Measurements from ENCODE around the gene TMIGD3. TPM values are rescaled to one million over a fixed set of nuclear protein-coding genes. Genes with fewer than 3 reads are reported as not detected.

TMIGD3 gene
- total RNA-seq, 1 experiment from 2014 or later = not detected

DNA sequence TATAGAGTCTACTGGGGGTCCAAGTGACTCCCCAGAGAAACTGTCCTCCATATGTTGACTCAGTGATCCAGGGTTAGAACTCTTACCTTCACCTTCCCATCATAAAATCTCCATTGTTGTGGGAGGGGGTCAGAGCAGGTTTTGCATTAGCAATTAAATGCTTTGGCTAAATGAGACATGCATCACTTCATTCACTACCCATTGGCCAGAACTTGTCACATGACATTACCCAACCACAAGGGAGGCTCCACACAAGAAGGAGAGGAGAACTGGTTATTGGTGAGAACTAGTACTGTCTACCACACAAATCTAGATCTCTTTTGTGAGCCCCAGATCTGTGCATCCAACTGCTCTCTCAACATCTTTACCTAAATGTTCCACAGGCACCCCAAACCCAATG, 33.9 kb downstream of the TMIGD3 start (continued):
- TF ChIP-seq, protein P1, sequence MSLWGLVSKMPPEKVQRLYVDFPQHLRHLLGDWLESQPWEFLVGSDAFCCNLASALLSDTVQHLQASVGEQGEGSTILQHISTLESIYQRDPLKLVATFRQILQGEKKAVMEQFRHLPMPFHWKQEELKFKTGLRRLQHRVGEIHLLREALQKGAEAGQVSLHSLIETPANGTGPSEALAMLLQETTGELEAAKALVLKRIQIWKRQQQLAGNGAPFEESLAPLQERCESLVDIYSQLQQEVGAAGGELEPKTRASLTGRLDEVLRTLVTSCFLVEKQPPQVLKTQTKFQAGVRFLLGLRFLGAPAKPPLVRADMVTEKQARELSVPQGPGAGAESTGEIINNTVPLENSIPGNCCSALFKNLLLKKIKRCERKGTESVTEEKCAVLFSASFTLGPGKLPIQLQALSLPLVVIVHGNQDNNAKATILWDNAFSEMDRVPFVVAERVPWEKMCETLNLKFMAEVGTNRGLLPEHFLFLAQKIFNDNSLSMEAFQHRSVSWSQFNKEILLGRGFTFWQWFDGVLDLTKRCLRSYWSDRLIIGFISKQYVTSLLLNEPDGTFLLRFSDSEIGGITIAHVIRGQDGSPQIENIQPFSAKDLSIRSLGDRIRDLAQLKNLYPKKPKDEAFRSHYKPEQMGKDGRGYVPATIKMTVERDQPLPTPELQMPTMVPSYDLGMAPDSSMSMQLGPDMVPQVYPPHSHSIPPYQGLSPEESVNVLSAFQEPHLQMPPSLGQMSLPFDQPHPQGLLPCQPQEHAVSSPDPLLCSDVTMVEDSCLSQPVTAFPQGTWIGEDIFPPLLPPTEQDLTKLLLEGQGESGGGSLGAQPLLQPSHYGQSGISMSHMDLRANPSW (CRISPR knock-in tag; conservative IDR thresholded peaks at IDR 0.05; ENCODE audit: low read depth) = no peak
- TF ChIP-seq TCF7 (CRISPR knock-in tag; IDR thresholded peaks at IDR 0.05; ENCODE audit: low read depth) = no peak
- TF ChIP-seq, protein P2, sequence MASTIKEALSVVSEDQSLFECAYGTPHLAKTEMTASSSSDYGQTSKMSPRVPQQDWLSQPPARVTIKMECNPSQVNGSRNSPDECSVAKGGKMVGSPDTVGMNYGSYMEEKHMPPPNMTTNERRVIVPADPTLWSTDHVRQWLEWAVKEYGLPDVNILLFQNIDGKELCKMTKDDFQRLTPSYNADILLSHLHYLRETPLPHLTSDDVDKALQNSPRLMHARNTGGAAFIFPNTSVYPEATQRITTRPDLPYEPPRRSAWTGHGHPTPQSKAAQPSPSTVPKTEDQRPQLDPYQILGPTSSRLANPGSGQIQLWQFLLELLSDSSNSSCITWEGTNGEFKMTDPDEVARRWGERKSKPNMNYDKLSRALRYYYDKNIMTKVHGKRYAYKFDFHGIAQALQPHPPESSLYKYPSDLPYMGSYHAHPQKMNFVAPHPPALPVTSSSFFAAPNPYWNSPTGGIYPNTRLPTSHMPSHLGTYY (CRISPR knock-in tag; IDR thresholded peaks at IDR 0.05) = no peak

DNA sequence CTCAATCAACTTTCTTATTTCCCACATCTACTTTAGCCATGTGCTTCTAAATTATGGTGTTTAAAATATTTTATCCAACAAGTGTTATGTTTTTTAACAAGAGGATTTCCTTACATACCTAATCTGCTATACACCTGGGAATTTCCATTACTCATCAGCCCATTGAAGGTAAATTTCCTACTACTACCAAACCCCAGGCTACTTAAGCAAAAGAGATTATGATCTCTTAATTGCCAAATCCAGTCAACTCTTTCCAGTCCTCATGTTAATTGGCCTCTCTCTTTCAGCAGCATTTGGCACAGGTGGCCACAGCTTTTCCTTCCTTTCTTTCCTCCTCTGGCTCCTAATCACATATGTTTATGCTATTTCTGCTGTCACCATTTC, 34.7 kb downstream of the TMIGD3 start:
- Mint-ChIP-seq H3K4me3 (no peak overlapping the region), H3K9me3 (no peaks in the 10 kb centered on the region), H3K36me3 (no peaks in the 10 kb centered on the region), H3K27me3 (ENCODE audit: low read depth) (no peaks in the 10 kb centered on the region), H3K27ac (no peak overlapping the region), H3K4me1 (no peaks in the 10 kb centered on the region)
- ChIA-PET POLR2A (no interaction called here), CTCF (no interaction called here)
- DNase-seq (ENCODE audit: low spot score) (no peak), ATAC-seq (no peak)
- TF ChIP-seq ATF1 (CRISPR knock-in tag; IDR thresholded peaks at IDR 0.05) (no peak), SP1 (CRISPR knock-in tag; conservative IDR thresholded peaks at IDR 0.05) (no peak), NFATC4 (CRISPR knock-in tag; IDR thresholded peaks at IDR 0.05) (no peak), MXD4 (CRISPR knock-in tag; IDR thresholded peaks at IDR 0.05; ENCODE audit: borderline replicate concordance) (no peak), SOX15 (CRISPR knock-in tag; IDR thresholded peaks at IDR 0.05) (no peak), CBFB (CRISPR knock-in tag; IDR thresholded peaks at IDR 0.05; ENCODE audit: low read depth) (no peak), TEAD1 (CRISPR knock-in tag; IDR thresholded peaks at IDR 0.05) (no peak), ETV6 (CRISPR knock-in tag; IDR thresholded peaks at IDR 0.05) (no peak), ZNF671 (CRISPR knock-in tag; IDR thresholded peaks at IDR 0.05) (no peak), NR3C1 (CRISPR knock-in tag; conservative IDR thresholded peaks at IDR 0.05; ENCODE audit: low read depth) (no peak), ZNF423 (CRISPR knock-in tag; IDR thresholded peaks at IDR 0.05) (no peak), EMX1 (CRISPR knock-in tag; IDR thresholded peaks at IDR 0.05) (no peak), FOXP1 (CRISPR knock-in tag; IDR thresholded peaks at IDR 0.05; ENCODE audit: borderline replicate concordance) (no peak)
- TF ChIP-seq, protein P3, sequence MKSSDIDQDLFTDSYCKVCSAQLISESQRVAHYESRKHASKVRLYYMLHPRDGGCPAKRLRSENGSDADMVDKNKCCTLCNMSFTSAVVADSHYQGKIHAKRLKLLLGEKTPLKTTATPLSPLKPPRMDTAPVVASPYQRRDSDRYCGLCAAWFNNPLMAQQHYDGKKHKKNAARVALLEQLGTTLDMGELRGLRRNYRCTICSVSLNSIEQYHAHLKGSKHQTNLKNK (CRISPR knock-in tag; IDR thresholded peaks at IDR 0.05) = no peak
- TF ChIP-seq, protein P4, sequence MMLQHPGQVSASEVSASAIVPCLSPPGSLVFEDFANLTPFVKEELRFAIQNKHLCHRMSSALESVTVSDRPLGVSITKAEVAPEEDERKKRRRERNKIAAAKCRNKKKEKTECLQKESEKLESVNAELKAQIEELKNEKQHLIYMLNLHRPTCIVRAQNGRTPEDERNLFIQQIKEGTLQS (CRISPR knock-in tag; conservative IDR thresholded peaks at IDR 0.05) = no peak
- TF ChIP-seq, protein P5, sequence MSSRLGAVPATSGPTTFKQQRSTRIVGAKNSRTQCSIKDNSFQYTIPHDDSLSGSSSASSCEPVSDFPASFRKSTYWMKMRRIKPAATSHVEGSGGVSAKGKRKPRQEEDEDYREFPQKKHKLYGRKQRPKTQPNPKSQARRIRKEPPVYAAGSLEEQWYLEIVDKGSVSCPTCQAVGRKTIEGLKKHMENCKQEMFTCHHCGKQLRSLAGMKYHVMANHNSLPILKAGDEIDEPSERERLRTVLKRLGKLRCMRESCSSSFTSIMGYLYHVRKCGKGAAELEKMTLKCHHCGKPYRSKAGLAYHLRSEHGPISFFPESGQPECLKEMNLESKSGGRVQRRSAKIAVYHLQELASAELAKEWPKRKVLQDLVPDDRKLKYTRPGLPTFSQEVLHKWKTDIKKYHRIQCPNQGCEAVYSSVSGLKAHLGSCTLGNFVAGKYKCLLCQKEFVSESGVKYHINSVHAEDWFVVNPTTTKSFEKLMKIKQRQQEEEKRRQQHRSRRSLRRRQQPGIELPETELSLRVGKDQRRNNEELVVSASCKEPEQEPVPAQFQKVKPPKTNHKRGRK (CRISPR knock-in tag; IDR thresholded peaks at IDR 0.05; ENCODE audit: borderline replicate concordance) = no peak
- TF ChIP-seq, protein P6, sequence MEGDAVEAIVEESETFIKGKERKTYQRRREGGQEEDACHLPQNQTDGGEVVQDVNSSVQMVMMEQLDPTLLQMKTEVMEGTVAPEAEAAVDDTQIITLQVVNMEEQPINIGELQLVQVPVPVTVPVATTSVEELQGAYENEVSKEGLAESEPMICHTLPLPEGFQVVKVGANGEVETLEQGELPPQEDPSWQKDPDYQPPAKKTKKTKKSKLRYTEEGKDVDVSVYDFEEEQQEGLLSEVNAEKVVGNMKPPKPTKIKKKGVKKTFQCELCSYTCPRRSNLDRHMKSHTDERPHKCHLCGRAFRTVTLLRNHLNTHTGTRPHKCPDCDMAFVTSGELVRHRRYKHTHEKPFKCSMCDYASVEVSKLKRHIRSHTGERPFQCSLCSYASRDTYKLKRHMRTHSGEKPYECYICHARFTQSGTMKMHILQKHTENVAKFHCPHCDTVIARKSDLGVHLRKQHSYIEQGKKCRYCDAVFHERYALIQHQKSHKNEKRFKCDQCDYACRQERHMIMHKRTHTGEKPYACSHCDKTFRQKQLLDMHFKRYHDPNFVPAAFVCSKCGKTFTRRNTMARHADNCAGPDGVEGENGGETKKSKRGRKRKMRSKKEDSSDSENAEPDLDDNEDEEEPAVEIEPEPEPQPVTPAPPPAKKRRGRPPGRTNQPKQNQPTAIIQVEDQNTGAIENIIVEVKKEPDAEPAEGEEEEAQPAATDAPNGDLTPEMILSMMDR (IDR thresholded peaks at IDR 0.05) = no peak
- TF ChIP-seq, protein P7, sequence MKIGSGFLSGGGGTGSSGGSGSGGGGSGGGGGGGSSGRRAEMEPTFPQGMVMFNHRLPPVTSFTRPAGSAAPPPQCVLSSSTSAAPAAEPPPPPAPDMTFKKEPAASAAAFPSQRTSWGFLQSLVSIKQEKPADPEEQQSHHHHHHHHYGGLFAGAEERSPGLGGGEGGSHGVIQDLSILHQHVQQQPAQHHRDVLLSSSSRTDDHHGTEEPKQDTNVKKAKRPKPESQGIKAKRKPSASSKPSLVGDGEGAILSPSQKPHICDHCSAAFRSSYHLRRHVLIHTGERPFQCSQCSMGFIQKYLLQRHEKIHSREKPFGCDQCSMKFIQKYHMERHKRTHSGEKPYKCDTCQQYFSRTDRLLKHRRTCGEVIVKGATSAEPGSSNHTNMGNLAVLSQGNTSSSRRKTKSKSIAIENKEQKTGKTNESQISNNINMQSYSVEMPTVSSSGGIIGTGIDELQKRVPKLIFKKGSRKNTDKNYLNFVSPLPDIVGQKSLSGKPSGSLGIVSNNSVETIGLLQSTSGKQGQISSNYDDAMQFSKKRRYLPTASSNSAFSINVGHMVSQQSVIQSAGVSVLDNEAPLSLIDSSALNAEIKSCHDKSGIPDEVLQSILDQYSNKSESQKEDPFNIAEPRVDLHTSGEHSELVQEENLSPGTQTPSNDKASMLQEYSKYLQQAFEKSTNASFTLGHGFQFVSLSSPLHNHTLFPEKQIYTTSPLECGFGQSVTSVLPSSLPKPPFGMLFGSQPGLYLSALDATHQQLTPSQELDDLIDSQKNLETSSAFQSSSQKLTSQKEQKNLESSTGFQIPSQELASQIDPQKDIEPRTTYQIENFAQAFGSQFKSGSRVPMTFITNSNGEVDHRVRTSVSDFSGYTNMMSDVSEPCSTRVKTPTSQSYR (CRISPR knock-in tag; IDR thresholded peaks at IDR 0.05) = no peak
